HS-5 (cell line): ENCODE results near the gene TBXAS1.

ENCODE experiments used
- DNase-seq: peaks from one replicate; pipeline ENCODE4 v3.0.0-alpha.2; 2012; ENCODE audit warnings: low read depth

Gene TBXAS1

GRCh38 chr7:140004672-140005071, 175.6 kb downstream of the TBXAS1 start:
- DNase-seq, result no peak

- DNase-seq, result no peak
These were observed 176.3 kb downstream of the TBXAS1 start for GRCh38 chr7:140005341-140005740.

GRCh38 chr7:140005754-140006503, 176.9 kb downstream of the TBXAS1 start:
- no peak for DNase-seq

DNA sequence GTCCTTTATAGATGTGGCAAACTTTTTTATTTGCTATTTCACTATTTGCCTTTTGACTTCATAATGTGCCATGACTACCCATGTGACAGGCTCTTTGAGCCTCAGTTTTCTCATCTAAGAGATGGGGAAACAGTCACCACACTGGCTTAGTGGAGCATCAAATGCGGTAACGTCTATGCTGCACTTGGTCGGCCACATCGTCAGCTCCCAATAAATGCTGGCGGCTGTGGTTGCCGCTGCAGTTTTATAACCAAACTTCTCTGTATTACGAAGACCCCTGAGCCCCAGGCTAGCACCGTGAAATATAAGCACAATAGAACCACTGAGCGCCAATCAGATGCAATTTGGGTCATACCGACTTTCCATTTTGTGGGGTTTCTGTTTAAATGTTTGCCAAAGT, 177.5 kb downstream of the TBXAS1 start:
- DNase-seq, result no peak

GRCh38 chr7:140007051-140007690, 178.1 kb downstream of the TBXAS1 start:
- no peak for DNase-seq

DNA sequence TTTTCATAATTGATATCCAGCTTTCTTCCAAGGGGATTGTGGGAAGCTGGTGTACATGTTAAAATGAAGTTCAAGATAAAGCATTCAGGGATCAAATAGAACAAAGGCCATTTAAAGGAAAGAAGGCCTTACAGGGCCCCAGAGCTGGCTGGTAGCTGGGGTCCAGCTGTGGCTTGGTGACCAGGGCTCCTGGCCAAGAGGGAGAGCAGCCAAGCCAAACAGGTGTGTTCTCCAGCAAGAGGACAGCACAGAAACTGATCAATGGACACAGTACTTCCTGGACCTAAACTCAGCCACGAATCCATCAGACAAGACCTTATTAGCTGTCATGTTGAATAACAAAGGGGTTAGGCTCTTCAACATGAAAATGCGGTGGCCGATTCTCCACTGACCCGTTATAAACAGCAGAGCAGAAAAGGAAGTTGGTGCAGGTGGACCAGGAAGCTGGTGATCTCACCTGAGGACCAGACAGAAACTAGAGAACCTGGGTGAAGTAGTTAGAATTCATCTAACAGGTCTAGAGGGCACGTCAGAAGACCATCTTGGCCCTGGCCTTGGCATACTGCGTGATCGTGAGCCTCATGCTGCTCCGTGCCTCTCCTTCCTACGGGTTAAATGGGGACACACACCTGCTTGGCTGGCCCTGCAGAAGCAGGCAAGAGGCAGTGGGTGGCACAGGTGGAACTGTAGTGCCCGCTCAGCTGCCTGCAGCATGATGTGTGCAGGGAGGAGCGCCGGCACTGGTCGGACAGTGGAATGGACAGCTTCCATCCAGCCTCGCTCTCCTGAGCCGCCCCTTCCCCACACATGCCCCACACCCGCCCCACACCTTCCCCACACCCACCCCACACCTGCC, 179.9 kb downstream of the TBXAS1 start:
- DNase-seq, result no peak

DNA sequence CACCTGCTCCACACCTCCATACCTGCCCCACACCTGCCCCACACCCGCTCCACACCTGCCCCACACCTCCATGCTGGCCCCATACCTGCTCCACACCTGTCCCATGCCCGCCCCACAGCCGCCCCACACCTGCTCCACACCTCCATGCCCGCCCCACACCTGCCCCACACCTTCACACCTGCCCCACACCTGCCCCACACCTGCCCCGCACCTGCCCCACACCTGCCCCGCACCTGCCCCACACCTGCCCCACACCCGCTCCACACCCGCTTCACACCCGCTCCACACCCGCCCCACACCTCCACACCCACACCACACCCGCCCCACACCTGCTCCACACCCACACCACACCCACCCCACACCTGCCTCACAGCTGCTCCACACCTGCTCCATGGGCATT, 180.7 kb downstream of the TBXAS1 start:
- no peak for DNase-seq

DNA sequence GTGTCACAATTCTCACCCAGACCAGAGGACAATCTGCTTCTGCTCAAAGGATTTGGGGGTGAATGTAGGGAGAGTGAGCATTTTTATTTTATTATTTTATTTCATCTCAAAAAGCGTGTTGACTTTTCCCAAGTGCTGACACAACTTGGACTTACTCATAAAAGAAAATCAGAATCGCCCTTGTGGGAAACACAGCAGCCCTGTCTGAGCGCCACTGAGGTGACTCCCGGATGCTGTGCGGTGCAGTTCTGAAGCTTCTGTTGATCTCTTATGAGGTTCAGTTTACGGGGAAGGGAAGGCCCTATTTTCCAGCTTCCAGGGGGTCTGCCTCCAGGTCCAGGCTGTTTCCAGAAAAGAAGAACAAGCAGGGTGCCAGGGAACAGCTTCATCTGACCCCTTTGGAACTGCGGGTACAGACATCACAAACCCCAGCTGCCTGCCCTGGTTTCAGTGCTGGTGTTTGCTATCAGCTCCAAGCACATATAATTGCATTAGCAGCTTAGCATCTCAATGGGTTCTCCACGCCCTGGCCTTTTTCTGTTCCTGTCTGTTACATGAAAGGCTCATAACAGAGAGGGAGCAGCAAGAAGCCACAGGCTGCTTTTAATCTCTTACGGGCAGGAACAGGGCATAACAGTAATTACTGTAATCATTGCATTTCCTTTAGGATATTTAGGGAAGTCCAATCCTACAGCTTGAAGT, 181.3 kb downstream of the TBXAS1 start:
- no peak for DNase-seq

GRCh38 chr7:140013676-140014075, 184.6 kb downstream of the TBXAS1 start:
- DNase-seq, result no peak

GRCh38 chr7:140014123-140014522, 185.1 kb downstream of the TBXAS1 start:
- DNase-seq, result no peak

GRCh38 chr7:140015471-140015970, 186.5 kb downstream of the TBXAS1 start:
- DNase-seq, result no peak

GRCh38 chr7:140016540-140016939, 187.5 kb downstream of the TBXAS1 start:
- DNase-seq, result no peak

DNA sequence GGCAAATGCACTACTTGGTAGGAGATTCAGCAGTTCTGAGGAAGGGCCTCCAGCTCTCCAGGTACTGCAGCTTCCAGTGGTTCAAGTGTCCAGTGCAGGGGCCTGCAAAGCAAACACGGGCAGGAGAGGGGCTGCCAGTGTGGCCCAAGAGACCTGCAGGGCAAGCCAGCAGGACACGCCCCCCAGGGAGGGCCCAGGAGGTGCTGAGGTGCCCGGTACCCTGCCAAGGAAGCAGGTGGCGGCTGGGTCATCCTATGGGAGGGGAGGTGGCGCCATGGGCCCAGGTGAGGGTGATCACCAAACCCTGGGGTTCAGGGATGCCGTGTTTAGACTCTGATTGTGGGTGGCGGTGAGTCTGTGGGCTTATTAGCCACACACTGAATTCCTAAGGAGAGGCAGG, 188.0 kb downstream of the TBXAS1 start:
- DNase-seq, result no peak

DNA sequence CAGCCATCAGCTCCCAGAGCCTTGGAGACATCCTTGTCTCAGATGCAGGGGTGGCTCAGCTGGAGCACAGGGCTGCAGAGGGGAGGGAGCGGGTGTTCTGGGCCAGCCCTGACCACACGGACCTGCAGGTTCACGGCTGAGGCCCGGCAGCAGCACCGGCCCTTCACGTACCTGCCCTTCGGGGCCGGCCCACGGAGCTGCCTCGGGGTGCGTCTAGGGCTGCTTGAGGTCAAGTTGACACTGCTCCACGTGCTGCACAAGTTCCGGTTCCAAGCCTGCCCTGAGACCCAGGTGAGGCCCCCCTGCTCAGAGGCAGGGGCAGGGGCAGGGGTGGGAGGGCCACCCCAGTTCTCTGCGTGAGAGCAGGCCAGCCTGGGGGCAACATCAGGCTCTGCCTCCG, 188.5 kb downstream of the TBXAS1 start:
- no peak for DNase-seq

DNA sequence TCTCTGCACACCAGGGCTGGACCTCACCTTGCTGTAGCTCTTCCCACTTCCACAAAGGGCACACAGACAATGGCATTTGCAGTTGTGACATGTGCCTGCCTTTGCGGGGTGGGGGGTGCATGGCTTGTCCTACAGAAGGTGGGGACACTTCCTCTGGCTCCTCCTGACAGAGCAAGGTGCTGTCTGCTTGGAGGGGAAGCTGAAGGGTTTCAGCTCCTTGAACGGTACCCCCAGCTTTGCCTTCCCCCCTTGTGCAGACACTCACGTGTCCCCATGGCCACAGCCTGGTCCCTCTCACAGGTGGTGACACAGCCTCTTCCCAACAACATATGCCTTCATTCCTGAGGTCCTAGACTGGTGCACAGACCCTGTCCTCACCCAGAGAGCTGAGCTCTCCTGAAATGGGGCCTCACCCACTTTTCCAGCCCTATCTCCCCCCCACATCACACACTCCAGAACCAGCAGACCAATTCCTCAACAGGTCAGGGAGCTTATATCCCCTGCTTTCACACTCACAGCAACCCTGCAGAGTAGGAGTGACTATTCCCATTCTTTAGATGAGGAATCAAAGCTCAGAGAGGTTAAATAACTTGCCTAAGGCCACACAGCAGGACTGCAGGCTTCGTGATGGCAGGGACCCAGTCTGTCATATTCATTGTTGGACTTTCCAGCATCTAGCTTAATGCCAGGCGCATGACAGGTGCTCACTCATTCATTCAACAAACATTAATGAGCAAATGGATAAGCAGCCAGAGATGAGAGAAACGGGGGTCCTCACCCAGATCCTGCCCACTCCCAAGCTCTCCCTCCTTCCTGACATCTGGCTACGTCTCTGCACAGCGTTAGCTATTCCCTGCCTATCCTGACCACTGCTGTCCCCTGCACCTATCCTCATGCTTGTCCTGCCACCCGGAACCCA, 189.3 kb downstream of the TBXAS1 start:
- no peak for DNase-seq

- no peak for DNase-seq
These were observed 190.1 kb downstream of the TBXAS1 start for GRCh38 chr7:140019172-140019571.

GRCh38 chr7:140019606-140020005, 190.5 kb downstream of the TBXAS1 start:
- no peak for DNase-seq

DNA sequence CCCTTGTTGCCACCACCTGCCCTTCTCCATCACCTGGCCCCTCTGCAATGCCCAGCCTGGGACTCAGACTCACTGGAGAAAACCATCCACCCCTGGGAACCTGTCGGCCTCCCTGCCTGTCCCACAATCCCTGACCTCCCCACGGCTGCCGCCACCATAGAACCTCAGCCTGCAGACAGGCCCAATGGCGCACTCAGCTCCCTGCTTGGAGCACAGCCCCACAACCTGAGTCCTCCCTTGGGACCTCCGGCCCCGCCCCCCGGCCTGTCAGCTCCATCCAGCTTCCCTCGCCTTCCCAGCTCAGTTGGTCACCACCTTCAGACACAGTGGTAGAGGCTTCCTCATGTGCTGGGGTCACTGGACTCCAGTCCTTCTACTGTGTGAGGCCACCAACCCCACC, 192.5 kb downstream of the TBXAS1 start:
- no peak for DNase-seq

DNA sequence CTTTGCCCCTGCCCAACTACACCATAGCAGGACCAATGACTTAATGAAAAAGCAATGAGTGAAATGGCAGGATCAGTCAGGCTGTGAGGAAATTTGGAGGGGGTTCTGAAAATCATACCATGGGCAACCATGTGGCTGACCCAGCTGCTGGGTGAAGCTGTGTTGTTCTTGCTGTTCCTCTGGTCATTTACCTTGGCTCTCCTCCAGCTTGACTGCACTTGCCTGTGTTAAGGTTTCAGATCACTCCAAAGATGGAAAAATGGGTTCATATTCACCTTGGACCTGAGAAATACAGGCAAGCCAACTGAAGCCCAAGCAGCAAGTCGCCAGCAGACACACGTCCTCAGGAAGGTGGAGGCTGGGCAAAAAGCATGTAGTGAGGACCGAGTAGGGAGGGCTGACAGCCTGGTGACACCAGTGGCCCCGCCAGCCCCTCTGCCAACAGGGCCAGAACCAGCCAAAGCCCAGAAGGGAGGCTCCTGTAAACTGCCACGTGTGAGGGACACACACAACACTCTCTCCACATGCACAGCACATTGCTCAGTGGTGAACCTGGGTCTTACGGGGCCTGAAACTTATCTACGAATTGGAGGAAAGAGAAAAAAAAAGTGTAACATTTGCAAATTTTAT, 193.6 kb downstream of the TBXAS1 start:
- DNase-seq, result no peak

GRCh38 chr7:140023728-140024127, 194.7 kb downstream of the TBXAS1 start:
- no peak for DNase-seq

DNA sequence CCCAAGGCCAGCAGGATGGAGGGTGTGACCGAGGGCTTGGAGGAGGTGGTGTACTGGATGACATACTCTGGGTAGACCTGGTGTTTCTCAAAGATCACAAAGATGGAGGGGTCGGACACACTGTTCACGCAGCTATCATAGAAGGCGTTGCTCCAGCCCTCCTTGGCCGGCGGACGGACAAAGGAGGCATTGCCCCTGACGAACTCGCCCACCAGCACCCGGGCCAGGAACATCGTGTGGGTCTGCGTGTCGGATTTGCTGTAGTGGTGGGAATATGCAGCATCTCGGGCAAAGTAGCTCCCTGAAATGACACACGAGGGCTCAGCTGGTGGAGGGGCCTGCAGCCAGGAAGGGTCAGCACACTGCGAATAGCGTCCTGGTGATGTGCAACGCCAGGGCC, 195.5 kb downstream of the TBXAS1 start:
- DNase-seq, result no peak
